Choroid plexus epithelial cell (primary cell): Measurements from ENCODE around the gene TUBB4B.

ENCODE experiments used
- DNase-seq: peaks from one replicate; pipeline ENCODE4 v3.0.0-alpha.2; 2010; ENCODE audit warnings: low read depth
- H3K4me3 ChIP-seq: 2 replicates; pipeline ENCODE4 v1.5.1; 2011; ENCODE audit warnings: low read depth, mild to moderate bottlenecking, control low read depth, low read length, moderate library complexity
- TF ChIP-seq, protein P1 (sequence below): conservative IDR thresholded peaks from 2 replicates; pipeline ENCODE4 v1.5.1; 2011; ENCODE audit warnings: low read depth, mild to moderate bottlenecking, control low read depth, inconsistent platforms, low read length, moderate library complexity

TUBB4B gene

DNA sequence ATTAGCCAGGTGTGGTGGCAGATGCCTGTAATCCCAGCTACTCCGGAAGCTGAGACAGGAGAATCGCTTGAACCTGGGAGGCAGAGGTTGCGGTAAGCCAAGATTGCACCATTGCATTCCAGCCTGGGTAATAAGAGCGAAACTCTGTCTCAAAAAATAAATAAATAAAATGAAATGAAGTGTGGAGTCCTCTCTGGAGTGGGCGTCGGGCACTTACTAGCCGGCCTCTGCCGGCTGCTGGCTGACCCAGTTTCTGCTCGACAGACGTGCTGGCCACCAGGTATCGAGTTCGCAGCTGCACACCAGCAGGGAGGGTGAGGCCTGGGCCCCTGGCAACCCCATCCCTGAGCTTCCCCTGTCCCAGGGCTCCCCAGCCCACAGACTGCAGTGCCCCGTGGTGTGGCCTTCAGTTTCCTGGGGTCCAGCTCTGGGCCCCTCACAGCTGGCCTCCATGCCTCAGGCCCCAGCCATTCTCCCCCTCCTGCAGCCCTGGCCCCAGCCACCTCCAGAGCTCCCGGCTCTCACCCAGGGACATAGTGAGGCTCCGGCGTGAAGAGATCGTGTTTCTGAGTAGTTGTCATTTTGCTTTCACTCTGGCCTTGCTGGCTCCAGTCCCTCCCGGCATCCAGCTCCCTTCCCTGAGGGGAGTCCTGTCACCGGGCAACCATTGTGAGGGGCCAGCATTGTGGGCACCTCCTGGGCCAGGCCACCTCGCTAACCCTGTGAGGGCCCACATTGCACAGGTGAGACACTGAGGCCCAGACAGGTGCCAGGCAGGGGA lies 6.2 kb downstream of the TUBB4B start:
- no peak overlapping the region for H3K4me3 ChIP-seq
- peak; percentile 54 for DNase-seq
- TF ChIP-seq, protein P1, sequence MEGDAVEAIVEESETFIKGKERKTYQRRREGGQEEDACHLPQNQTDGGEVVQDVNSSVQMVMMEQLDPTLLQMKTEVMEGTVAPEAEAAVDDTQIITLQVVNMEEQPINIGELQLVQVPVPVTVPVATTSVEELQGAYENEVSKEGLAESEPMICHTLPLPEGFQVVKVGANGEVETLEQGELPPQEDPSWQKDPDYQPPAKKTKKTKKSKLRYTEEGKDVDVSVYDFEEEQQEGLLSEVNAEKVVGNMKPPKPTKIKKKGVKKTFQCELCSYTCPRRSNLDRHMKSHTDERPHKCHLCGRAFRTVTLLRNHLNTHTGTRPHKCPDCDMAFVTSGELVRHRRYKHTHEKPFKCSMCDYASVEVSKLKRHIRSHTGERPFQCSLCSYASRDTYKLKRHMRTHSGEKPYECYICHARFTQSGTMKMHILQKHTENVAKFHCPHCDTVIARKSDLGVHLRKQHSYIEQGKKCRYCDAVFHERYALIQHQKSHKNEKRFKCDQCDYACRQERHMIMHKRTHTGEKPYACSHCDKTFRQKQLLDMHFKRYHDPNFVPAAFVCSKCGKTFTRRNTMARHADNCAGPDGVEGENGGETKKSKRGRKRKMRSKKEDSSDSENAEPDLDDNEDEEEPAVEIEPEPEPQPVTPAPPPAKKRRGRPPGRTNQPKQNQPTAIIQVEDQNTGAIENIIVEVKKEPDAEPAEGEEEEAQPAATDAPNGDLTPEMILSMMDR: no peak

DNA sequence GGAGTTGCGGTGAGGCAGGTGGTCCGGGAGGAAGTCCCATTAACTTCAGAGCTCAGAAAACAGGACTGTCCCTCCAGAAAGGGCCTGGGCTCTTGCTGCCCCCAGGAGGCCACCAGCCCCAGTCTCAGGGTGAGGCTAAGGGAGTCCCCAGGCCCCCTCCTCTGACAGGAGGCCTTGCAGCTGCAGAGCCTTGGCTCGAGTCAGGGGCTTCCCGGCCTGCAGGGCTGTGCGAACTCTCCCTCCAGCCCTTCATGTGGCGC lies 6.8 kb downstream of the TUBB4B start:
- TF ChIP-seq, protein P1: no peak
- DNase-seq: no peak
- H3K4me3 ChIP-seq: no peak overlapping the region

DNA sequence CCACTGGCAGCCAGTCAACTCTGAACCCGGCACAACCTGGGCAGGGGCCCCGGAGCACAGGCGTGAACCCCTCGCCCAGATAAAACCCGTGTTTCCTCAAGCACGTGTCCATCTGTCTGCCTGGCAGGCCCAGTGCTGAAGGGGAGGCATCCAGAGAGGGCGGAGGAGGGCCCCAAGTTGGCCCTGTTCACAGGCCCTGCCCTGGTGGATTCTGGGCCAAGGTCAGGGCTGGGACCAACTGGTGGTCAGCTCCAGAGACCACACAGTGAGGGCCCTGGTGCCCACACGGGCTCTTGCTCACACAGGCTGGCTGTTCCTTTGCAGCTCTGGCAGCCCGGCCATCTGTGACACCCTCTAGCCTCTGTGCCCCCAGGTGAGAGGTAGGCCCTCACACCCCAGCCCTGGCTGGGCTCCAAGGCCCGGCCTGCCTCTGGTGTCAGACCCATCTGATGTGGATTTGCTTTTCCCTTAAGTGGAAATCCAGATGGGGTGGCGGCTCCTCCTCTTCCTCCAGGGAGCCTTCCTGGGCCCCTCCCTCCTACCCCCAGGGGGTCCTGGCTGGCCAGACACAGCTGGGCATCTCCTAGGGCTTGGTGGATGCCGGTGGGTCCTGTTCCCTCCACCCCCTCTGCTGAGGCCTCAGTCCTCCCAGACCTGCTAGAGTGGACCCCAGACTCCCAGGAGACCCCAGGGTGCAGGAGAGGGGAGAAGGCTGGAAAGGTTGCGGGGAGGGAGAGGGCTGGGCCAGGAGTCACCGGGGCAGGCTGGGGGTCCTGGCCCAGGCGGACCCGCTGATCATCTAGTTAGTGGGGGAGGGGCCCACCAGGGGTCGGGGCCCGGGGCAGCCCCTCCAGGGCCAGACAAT lies 9.5 kb downstream of the TUBB4B start:
- DNase-seq: no peak
- no peak overlapping the region for H3K4me3 ChIP-seq
- TF ChIP-seq, protein P1: no peak

DNA sequence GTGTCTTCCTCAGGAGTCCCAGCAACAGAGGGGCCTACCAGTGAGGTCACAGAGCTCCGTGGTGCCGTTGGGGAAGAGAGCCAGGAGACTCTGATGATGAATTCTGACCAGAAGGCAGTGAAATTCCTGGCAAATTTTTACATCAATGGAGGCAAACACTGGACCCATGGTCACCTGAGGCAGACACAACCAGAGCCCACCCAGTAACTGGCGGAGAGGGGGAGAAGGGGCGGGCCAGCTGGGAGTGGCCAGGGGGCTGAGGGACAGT lies 10.0 kb downstream of the TUBB4B start, which contains the start of gene STPG3:
STPG3 (plus strand) TSS at position 93 of the 268 bp plus-strand sequence; CDS start at position 94, 1 bp downstream.
- no peak for DNase-seq
- no peak within 1 kb of the TSS for H3K4me3 ChIP-seq
- TF ChIP-seq, protein P1: no peak

DNA sequence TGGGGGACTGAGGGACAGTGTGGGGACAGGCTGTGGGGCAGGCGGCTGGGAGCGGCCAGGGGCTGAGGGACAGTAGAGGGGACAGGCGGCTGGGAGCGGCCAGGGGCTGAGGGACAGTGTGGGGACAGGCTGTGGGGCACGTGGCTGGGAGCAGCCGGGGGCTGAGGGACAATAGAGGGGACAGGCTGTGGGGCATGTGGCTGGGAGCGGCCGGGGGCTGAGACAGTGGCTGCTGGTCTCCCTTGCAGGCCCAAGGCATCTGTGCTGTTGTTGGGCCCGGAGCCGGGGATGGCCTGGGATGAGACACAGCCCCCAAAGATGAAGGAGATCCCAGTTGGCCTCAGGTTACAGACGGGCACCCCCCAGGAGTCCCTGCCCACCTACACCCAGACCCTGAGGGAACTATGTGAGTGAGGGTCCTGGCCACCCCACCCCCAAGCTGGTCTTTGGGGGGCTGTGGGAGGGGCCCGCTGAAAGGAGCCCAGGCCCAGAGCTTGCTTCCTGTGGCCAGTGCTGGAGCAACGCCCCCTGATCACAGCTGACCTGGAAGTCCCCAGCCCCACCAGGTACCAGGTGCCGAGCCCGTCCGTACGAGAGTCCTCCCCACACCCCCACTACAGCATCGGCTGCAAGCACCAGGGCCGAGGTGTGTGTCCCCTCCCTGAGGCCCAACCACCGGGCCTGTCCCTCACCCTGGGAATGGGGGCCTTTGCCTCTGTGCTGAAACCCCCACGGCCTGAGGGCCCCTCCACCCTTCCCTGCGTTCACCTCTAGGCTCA lies 10.6 kb downstream of the TUBB4B start:
- TF ChIP-seq, protein P1: no peak
- DNase-seq: no peak
- H3K4me3 ChIP-seq: no peak overlapping the region

DNA sequence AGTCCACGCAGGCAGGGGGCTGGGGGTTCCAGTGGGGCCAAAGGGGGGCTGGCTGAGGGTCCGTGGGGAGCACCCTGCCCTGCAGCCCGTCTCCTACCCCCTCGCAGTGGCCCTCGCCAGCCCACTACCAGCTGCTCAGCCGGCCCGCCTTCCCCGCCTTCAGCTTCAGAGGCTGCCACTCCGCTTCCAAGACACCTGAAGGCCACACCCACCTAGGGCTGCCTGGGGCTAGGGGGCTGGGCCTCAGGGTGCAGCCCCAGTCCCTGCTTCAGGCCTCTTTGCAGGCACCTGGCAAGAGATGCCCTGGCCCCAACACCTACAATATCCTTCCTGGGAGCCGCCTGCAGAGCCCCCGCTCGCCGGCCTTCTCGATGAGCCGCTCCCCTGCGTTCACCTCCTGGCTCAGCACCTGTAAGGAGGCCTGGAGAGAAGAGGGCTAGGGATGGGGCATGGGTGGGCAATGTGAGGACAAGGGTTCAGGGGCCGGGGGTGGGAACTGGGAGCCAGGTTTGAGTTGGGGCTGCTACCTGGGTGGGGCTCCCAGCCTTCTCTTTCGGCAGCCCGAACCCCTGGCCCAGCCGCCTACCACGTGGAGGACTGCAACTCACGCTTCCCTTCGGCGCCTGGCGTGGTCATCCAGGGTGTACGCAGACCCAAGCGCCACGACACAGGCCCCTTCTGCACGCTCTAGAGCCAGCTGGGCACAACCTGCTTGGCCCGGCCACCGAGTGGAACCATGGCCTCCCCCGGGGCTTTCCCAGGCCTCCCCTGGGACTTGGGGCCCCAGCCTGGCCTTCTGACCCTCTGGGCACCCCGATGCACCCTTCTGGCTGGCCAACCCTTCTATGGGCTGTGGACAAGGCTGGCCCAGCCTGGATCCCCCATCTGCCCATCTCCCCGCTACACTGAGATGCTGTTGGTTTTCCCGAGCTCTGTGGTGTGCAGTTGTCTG lies 11.7 kb downstream of the TUBB4B start:
- TF ChIP-seq, protein P1: no peak
- no peak for DNase-seq
- H3K4me3 ChIP-seq: no peak overlapping the region
